ENCODE data around the gene GNG10. TPM values are rescaled to one million over a fixed set of nuclear protein-coding genes. Genes with fewer than 3 reads are reported as not detected.

Gene GNG10
- total and polyA plus RNA-seq, 9 of the 15 experiments (the other 6 are each of a cell fraction or from before 2014, with no cell fraction given) = 13.1 to 37.8 (median 28.4) TPM

GRCh38 chr9:111644195-111644772, 17.1 kb upstream of the GNG10 start (continued):
- TF ChIP-seq CHAMP1 (IDR thresholded peaks at IDR 0.05) (no peak), IRF2 (CRISPR knock-in tag; IDR thresholded peaks at IDR 0.05) (no peak), NFATC3 (IDR thresholded peaks at IDR 0.05) (no peak), SRSF3 (IDR thresholded peaks at IDR 0.05; ENCODE audit: insufficient read depth, low read length) (no peak), KDM5B (IDR thresholded peaks at IDR 0.05; ENCODE audit: insufficient replicate concordance, low read depth, low read length) (no peak), ZNF79 (CRISPR knock-in tag; IDR thresholded peaks at IDR 0.05; ENCODE audit: low read depth) (no peak), ELF2 (CRISPR knock-in tag; IDR thresholded peaks at IDR 0.05) (no peak), HDAC8 (tag; IDR thresholded peaks at IDR 0.05) (no peak), FOXK1 (CRISPR knock-in tag; IDR thresholded peaks at IDR 0.05; ENCODE audit: borderline replicate concordance) (no peak), FOXM1 (IDR thresholded peaks at IDR 0.05; ENCODE audit: low read depth) (peak; percentile 54; the same call in 1 of the 2 replicates), FOXM1 (CRISPR knock-in tag; IDR thresholded peaks at IDR 0.05; ENCODE audit: low read depth) (no peak), ARID1B (IDR thresholded peaks at IDR 0.05) (peak; percentile 86)
- TF ChIP-seq, protein P1, sequence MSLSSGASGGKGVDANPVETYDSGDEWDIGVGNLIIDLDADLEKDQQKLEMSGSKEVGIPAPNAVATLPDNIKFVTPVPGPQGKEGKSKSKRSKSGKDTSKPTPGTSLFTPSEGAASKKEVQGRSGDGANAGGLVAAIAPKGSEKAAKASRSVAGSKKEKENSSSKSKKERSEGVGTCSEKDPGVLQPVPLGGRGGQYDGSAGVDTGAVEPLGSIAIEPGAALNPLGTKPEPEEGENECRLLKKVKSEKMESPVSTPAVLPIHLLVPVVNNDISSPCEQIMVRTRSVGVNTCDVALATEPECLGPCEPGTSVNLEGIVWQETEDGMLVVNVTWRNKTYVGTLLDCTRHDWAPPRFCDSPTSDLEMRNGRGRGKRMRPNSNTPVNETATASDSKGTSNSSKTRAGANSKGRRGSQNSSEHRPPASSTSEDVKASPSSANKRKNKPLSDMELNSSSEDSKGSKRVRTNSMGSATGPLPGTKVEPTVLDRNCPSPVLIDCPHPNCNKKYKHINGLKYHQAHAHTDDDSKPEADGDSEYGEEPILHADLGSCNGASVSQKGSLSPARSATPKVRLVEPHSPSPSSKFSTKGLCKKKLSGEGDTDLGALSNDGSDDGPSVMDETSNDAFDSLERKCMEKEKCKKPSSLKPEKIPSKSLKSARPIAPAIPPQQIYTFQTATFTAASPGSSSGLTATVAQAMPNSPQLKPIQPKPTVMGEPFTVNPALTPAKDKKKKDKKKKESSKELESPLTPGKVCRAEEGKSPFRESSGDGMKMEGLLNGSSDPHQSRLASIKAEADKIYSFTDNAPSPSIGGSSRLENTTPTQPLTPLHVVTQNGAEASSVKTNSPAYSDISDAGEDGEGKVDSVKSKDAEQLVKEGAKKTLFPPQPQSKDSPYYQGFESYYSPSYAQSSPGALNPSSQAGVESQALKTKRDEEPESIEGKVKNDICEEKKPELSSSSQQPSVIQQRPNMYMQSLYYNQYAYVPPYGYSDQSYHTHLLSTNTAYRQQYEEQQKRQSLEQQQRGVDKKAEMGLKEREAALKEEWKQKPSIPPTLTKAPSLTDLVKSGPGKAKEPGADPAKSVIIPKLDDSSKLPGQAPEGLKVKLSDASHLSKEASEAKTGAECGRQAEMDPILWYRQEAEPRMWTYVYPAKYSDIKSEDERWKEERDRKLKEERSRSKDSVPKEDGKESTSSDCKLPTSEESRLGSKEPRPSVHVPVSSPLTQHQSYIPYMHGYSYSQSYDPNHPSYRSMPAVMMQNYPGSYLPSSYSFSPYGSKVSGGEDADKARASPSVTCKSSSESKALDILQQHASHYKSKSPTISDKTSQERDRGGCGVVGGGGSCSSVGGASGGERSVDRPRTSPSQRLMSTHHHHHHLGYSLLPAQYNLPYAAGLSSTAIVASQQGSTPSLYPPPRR (CRISPR knock-in tag; IDR thresholded peaks at IDR 0.05; ENCODE audit: borderline replicate concordance) = no peak
- TF ChIP-seq, protein P2, sequence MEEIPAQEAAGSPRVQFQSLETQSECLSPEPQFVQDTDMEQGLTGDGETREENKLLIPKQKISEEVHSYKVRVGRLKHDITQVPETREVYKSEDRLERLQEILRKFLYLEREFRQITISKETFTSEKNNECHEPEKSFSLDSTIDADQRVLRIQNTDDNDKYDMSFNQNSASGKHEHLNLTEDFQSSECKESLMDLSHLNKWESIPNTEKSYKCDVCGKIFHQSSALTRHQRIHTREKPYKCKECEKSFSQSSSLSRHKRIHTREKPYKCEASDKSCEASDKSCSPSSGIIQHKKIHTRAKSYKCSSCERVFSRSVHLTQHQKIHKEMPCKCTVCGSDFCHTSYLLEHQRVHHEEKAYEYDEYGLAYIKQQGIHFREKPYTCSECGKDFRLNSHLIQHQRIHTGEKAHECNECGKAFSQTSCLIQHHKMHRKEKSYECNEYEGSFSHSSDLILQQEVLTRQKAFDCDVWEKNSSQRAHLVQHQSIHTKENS (CRISPR knock-in tag; IDR thresholded peaks at IDR 0.05) = no peak
- TF ChIP-seq, protein P3, sequence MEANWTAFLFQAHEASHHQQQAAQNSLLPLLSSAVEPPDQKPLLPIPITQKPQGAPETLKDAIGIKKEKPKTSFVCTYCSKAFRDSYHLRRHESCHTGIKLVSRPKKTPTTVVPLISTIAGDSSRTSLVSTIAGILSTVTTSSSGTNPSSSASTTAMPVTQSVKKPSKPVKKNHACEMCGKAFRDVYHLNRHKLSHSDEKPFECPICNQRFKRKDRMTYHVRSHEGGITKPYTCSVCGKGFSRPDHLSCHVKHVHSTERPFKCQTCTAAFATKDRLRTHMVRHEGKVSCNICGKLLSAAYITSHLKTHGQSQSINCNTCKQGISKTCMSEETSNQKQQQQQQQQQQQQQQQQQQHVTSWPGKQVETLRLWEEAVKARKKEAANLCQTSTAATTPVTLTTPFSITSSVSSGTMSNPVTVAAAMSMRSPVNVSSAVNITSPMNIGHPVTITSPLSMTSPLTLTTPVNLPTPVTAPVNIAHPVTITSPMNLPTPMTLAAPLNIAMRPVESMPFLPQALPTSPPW (CRISPR knock-in tag; IDR thresholded peaks at IDR 0.05) = no peak
- TF ChIP-seq, protein P4, sequence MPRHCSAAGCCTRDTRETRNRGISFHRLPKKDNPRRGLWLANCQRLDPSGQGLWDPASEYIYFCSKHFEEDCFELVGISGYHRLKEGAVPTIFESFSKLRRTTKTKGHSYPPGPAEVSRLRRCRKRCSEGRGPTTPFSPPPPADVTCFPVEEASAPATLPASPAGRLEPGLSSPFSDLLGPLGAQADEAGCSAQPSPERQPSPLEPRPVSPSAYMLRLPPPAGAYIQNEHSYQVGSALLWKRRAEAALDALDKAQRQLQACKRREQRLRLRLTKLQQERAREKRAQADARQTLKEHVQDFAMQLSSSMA (CRISPR knock-in tag; IDR thresholded peaks at IDR 0.05) = no peak

Measured in K562 (cell line).